Right lobe of liver (tissue), 4 donors: ENCODE data around the gene GRIA1.

Source experiments
- CTCF ChIP-seq, 4 donors: fragments of 200-600 bp in 3 of 4; fragments of 450-650 bp in 1 of 4; IDR thresholded peaks; one replicate each; pipeline versions ENCODE4 v1.5.1 to v1.8.0; 2016 to 2022; ENCODE audit warnings: antibody characterized with exemption in 4 of 4, mild to moderate bottlenecking in 2 of 4
- POLR2A ChIP-seq: fragments of 450-650 bp; IDR thresholded peaks from one replicate; pipeline ENCODE4 v1.6.1; 2017; ENCODE audit warnings: antibody characterized with exemption, mild to moderate bottlenecking
- donor health status: DM: no; HTN: no; CAD: no.
- donor health status: DM: no; HTN: no; CAD: no.
- donor health status: DM: no; HTN: yes; CAD: no.

GRCh38 chr5:153749960-153750359 lies 259.5 kb downstream of the GRIA1 start:
- TF ChIP-seq CTCF (IDR thresholded peaks at IDR 0.05) (no peak), POLR2A (no peak)
